H9 (cell line): Measurements from ENCODE around the gene EAF1. TPM values are rescaled to one million over a fixed set of nuclear protein-coding genes. Genes with fewer than 3 reads are reported as not detected.

Experiments
- DNase-seq: peaks from one replicate; pipeline ENCODE4 v3.0.0-alpha.2; 2017
- H2AFZ ChIP-seq: one replicate; pipeline ENCODE4 v1.6.1; 2013; ENCODE audit warnings: mild to moderate bottlenecking, low read length, control low read depth, moderate library complexity
- H2AK5ac ChIP-seq: 2 replicates; pipeline ENCODE4 v1.6.1; 2013; ENCODE audit warnings: low read length, control low read depth, mixed read lengths; ENCODE audit not compliant: insufficient read length
- H2BK120ac ChIP-seq: one replicate; pipeline ENCODE4 v1.6.1; 2013; ENCODE audit warnings: low read depth, mild to moderate bottlenecking, low read length, control low read depth, inconsistent platforms; ENCODE audit not compliant: poor library complexity, severe bottlenecking
- H2BK12ac ChIP-seq: 2 replicates; pipeline ENCODE4 v1.6.1; 2013; ENCODE audit warnings: low read length, control low read depth, mixed read lengths, low read depth; ENCODE audit not compliant: insufficient read length
- H2BK15ac ChIP-seq: 2 replicates; pipeline ENCODE4 v1.6.1; 2013; ENCODE audit warnings: low read depth, low read length, control low read depth
- H2BK20ac ChIP-seq: one replicate; pipeline ENCODE4 v1.6.1; 2013; ENCODE audit warnings: low read depth, mild to moderate bottlenecking, low read length, control low read depth, inconsistent platforms; ENCODE audit not compliant: poor library complexity, severe bottlenecking
- H2BK5ac ChIP-seq: 2 replicates; pipeline ENCODE4 v1.6.1; 2013; ENCODE audit warnings: low read length, control low read depth, mixed read lengths; ENCODE audit not compliant: insufficient read length
- H3K14ac ChIP-seq: 2 replicates; pipeline ENCODE4 v1.6.1; 2013; ENCODE audit warnings: low read length, control low read depth; ENCODE audit not compliant: insufficient read depth
- H3K18ac ChIP-seq: 2 replicates; pipeline ENCODE4 v1.6.1; 2013; ENCODE audit warnings: low read depth, mild to moderate bottlenecking, mixed read lengths, low read length, control low read depth; ENCODE audit not compliant: insufficient read length
- H3K23ac ChIP-seq: 2 replicates; pipeline ENCODE4 v1.6.1; 2013; ENCODE audit warnings: low read length, control low read depth, mixed read lengths, low read depth; ENCODE audit not compliant: insufficient read length
- H3K23me2 ChIP-seq: 2 replicates; pipeline ENCODE4 v1.6.1; 2013; ENCODE audit warnings: low read depth, mild to moderate bottlenecking, mixed read lengths, low read length, control low read depth; ENCODE audit not compliant: insufficient read length, poor library complexity, severe bottlenecking
- H3K27ac ChIP-seq: 2 replicates; pipeline ENCODE4 v1.5.1; 2013; ENCODE audit warnings: low read length, control low read depth, mixed read lengths, low read depth; ENCODE audit not compliant: insufficient read length
- H3K27me3 ChIP-seq: 2 replicates; pipeline ENCODE4 v1.6.1; 2013; ENCODE audit warnings: low read length, control low read depth, inconsistent platforms; ENCODE audit not compliant: insufficient read depth
- H3K4ac ChIP-seq: 2 replicates; pipeline ENCODE4 v1.6.1; 2013; ENCODE audit warnings: low read depth, mild to moderate bottlenecking, control low read depth, inconsistent platforms, low read length, moderate library complexity
- H3K4me1 ChIP-seq: 2 replicates; pipeline ENCODE4 v1.6.1; 2013; ENCODE audit warnings: low read length, control low read depth, inconsistent platforms; ENCODE audit not compliant: insufficient read depth
- H3K4me2 ChIP-seq: 2 replicates; pipeline ENCODE4 v1.6.1; 2013; ENCODE audit warnings: low read length, control low read depth, mixed read lengths; ENCODE audit not compliant: insufficient read length, insufficient read depth
- H3K56ac ChIP-seq: 2 replicates; pipeline ENCODE4 v1.6.1; 2013; ENCODE audit warnings: low read depth, mild to moderate bottlenecking, mixed read lengths, low read length, control low read depth; ENCODE audit not compliant: insufficient read length
- H3K79me1 ChIP-seq: 2 replicates; pipeline ENCODE4 v1.6.1; 2013; ENCODE audit warnings: low read depth, mild to moderate bottlenecking, moderate library complexity, low read length, control low read depth, inconsistent platforms; ENCODE audit not compliant: insufficient read depth, poor library complexity, severe bottlenecking
- H3K79me2 ChIP-seq: 2 replicates; pipeline ENCODE4 v1.6.1; 2013; ENCODE audit warnings: low read length, control low read depth, inconsistent platforms; ENCODE audit not compliant: insufficient read depth
- H3K9ac ChIP-seq: 2 replicates; pipeline ENCODE4 v1.6.1; 2013; ENCODE audit warnings: low read length, control low read depth, mixed read lengths; ENCODE audit not compliant: insufficient read length; ENCODE audit errors: extremely low read depth
- H3K9me3 ChIP-seq: one replicate; pipeline ENCODE4 v1.6.1; 2013; ENCODE audit warnings: low read depth, low read length, inconsistent platforms; ENCODE audit not compliant: control insufficient read depth
- H3T11ph ChIP-seq: one replicate; pipeline ENCODE4 v1.6.1; 2013; ENCODE audit warnings: mild to moderate bottlenecking, low read length, control low read depth, inconsistent platforms
- H4K20me1 ChIP-seq: one replicate; pipeline ENCODE4 v1.6.1; 2013; ENCODE audit not compliant: control insufficient read depth, insufficient read length, insufficient read depth
- H4K5ac ChIP-seq: 2 replicates; pipeline ENCODE4 v1.6.1; 2013; ENCODE audit warnings: low read depth, mild to moderate bottlenecking, mixed read lengths, low read length, control low read depth; ENCODE audit not compliant: insufficient read length
- H4K8ac ChIP-seq: replicated peaks from 2 replicates; pipeline ENCODE4 v1.6.1; 2013; ENCODE audit warnings: low read length, control low read depth, mixed read lengths, low read depth; ENCODE audit not compliant: insufficient read length
- H4K91ac ChIP-seq: 2 replicates; pipeline ENCODE4 v1.6.1; 2013; ENCODE audit warnings: low read depth, mild to moderate bottlenecking, moderate library complexity, mixed read lengths, low read length, control low read depth; ENCODE audit not compliant: insufficient read length
- H3K27ac Mint-ChIP-seq, 3 experiments: 2 replicates in 2 of 3; 3 replicates in 1 of 3; pipeline ENCODE4 v1.8.0; 2020 to 2021; ENCODE audit warnings: mixed read lengths in 3 of 3, mild to moderate bottlenecking in 1 of 3, moderate library complexity in 1 of 3
- H3K27me3 Mint-ChIP-seq: 2 replicates; pipeline ENCODE4 v1.8.0; 2021; ENCODE audit warnings: low read depth, mild to moderate bottlenecking, moderate library complexity, mixed read lengths
- H3K36me3 Mint-ChIP-seq, 3 experiments: 2 replicates in 2 of 3; 3 replicates in 1 of 3; pipeline ENCODE4 v1.8.0; 2020 to 2021; ENCODE audit warnings: low read depth in 3 of 3, mixed read lengths in 3 of 3; ENCODE audit not compliant: insufficient read depth in 1 of 3
- H3K4me1 Mint-ChIP-seq, 2 experiments: 2 replicates each; pipeline ENCODE4 v1.8.0; 2020; ENCODE audit warnings: mixed read lengths in 2 of 2
- H3K4me3 Mint-ChIP-seq, 2 experiments: 2 replicates in 1 of 2; 3 replicates in 1 of 2; pipeline ENCODE4 v1.8.0; 2020 to 2021; ENCODE audit warnings: mild to moderate bottlenecking in 2 of 2, mixed read lengths in 2 of 2, moderate library complexity in 1 of 2
- H3K9me3 Mint-ChIP-seq, 2 experiments: 2 replicates in 1 of 2; 3 replicates in 1 of 2; pipeline ENCODE4 v1.8.0; 2020; ENCODE audit warnings: mild to moderate bottlenecking in 2 of 2, mixed read lengths in 2 of 2, moderate library complexity in 1 of 2
- CTCF ChIP-seq: fragments of 200-600 bp; sonication (generic); conservative IDR thresholded peaks from 3 replicates; pipeline ENCODE4 v1.8.0; 2021; ENCODE audit warnings: antibody characterized with exemption, mild to moderate bottlenecking
- WGBS: extraction: QIAGEN DNeasy Blood & Tissue Kit; methylation state at CpG from one replicate; pipeline ENCODE4 v1.1.7; 2013; ENCODE audit warnings: missing lambda C conversion rate, low lambda C conversion rate, mixed read lengths; ENCODE audit not compliant: insufficient read length; ENCODE audit errors: extremely low coverage; 5-methylcytosine and 5-hydroxymethylcytosine counted together
- total RNA-seq: library from RNA; stranded (reverse); gene quantifications from 2 replicates; pipeline ENCODE4 v1.2.1, GENCODE V29; 2021

EAF1 gene
- total RNA-seq, 1 experiment from 2014 or later = 34.3 TPM

DNA sequence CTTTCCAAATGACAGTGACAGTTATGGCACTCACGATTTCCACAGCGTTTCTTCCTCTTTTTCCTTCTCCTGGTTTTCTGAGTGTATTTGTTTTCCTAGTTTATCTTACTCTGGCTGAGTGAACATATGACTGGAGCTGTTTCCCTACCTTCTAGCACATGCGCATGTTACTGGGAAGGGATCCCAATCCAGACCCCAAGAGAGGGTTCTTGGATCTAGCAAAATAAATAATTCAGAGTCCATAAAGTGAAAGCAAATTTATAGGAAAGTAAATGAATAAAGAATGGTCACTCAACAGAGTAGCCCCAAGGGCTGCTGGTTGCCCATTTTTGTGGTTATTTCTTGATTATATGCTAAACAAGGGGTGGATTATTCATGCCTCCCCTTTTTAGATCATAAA is 23.9 kb upstream of the EAF1 start:
- H3K4me3 Mint-ChIP-seq = no peak overlapping the region
- H3K56ac ChIP-seq = no peak overlapping the region
- H3K27me3 ChIP-seq = no peaks in the 10 kb centered on the region
- no peaks in the 10 kb centered on the region for H3K9me3 ChIP-seq
- no peak for DNase-seq
- no peak overlapping the region for H3K27ac ChIP-seq
- no peak overlapping the region for H3K4me2 ChIP-seq
- no peak overlapping the region for H2BK120ac ChIP-seq
- H4K8ac ChIP-seq = no peak overlapping the region
- H4K20me1 ChIP-seq = no peaks in the 10 kb centered on the region
- H4K5ac ChIP-seq = no peak overlapping the region
- no peaks in the 10 kb centered on the region for H3K23me2 ChIP-seq
- no peaks in the 10 kb centered on the region for H3K4me1 Mint-ChIP-seq
- no peak overlapping the region for H2BK12ac ChIP-seq
- no peak overlapping the region for H2AK5ac ChIP-seq
- H2BK5ac ChIP-seq = no peak overlapping the region
- no peak for TF ChIP-seq CTCF
- no peak overlapping the region for H3K27ac Mint-ChIP-seq
- H3K4ac ChIP-seq = no peak overlapping the region
- no peak overlapping the region for H3K18ac ChIP-seq
- H3K27me3 Mint-ChIP-seq = no peaks in the 10 kb centered on the region
- H4K91ac ChIP-seq = no peak overlapping the region
- no peaks in the 10 kb centered on the region for H3K4me1 ChIP-seq
- H3K14ac ChIP-seq = no peak overlapping the region
- peaks cover under 1 to 2% of the 10 kb centered on the region in 2 experiments; a peak in 2 of 5 replicates for H3K9me3 Mint-ChIP-seq
- WGBS = no CpG with 5 or more reads among the region's 3 CpGs
- no peak overlapping the region for H3K9ac ChIP-seq
- no peak overlapping the region for H2BK20ac ChIP-seq
- no peaks in the 10 kb centered on the region for H3K36me3 Mint-ChIP-seq
- H3K79me2 ChIP-seq = no peaks in the 10 kb centered on the region
- no peak overlapping the region for H3T11ph ChIP-seq
- no peak overlapping the region for H3K23ac ChIP-seq
- H2AFZ ChIP-seq = no peak overlapping the region
- no peak overlapping the region for H2BK15ac ChIP-seq
- H3K79me1 ChIP-seq = no peaks in the 10 kb centered on the region
